Right forelimb (tissue), 1 donor: ENCODE data around the gene PPP1R2.

Experiments used
- DNase-seq: peaks from one replicate; pipeline ENCODE4 v3.0.0-alpha.2; 2018

The PPP1R2 gene

DNA sequence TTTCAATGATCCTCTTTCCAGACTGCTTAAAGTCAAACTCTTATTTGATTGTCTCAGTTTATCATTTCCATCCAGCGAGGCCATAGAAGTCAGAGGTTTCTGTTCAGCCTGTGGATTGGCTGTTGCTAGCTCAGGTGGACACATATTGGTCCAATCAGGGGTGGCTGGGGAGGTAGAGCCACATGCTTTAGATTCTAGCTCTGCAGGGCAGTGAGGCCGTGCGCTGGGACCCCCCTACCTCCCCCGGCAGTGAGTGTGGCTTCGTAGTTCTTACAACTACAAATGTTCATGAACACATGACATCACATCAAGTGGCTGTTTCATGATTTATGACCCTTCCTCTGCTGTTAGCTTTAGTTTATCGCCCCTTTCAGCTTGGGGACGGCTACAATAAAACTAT is 22.6 kb upstream of the PPP1R2 start:
- DNase-seq: no peak

- no peak for DNase-seq
Observed at GRCh38 chr3:195563317-195563716, 20.2 kb upstream of the PPP1R2 start.

DNA sequence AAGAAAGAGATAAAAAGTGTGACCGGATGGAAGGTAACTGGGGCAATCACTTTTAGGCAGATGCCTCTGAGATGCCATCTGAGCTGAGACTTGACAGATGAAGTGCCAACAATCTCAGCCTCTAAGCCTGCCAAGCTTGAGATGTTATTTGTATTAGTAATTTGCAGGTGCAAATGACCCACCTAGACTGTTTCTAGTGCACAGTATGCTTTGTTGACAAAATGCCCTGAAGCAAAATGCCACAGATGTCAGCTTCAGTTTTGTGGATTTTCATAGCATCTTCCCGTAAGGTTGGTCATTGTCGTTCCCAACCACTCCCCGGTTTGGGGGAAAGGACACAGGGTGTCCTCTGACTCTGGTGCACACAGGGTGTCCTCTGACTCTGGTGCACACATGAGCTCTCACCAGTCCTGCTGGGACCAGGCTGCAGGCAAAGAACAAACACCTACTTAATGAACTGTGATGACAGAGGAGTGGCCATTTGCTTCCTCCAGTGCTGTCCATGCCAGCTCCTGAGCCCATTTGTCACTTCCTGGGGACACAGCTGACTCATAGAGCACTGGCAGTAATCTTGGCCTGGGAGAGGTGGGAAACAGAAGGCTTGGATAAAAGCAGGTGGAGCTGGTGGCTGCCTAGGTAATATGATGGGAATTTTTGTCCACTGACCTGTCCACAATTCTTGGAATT is 16.7 kb upstream of the PPP1R2 start:
- DNase-seq: no peak

DNA sequence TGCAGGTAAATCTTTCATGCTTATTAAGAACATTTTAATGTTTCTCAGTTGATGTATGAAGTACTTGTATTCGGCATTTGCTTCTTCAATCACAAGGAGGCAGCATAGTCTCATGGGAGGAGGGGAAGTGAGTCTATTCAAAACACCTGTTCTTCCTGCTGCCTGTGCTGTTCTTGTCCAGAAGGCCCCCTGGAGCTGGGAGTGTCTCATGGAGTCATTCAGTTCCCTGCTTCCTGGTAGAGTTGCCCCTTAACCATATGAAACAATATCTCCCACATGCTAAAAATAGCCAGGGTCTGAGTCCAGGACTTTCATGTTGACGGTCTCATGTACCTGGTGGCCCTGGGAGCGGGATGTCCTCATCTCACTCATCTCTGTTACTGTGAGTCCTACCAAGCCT is 15.5 kb upstream of the PPP1R2 start:
- DNase-seq: no peak

GRCh38 chr3:195557322-195557721 is 14.2 kb upstream of the PPP1R2 start:
- no peak for DNase-seq

- DNase-seq: no peak
Observed at GRCh38 chr3:195556390-195556789, 13.3 kb upstream of the PPP1R2 start.

GRCh38 chr3:195555110-195555509 is 12.0 kb upstream of the PPP1R2 start:
- DNase-seq: no peak

DNA sequence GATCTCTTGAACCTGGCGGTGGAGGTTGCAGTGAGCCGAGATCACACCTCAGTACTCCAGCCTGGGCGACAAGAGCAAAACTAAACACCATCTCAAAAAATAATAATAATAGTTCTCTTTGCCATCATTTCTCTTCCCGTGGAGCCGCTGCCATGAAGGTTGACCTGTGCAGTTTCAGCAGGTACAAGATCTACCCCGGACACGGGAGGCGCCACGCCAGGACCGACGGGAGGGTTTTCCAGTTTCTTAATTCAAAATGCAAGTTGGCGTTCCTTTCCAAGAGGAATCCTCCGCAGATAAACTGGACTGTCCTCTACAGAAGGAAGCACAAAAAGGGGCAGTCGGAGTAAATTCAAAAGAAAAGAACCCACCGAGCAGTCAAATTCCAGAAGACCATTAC is 11.3 kb upstream of the PPP1R2 start:
- DNase-seq: no peak

GRCh38 chr3:195553268-195553667 is 10.1 kb upstream of the PPP1R2 start:
- DNase-seq: no peak

- peak; percentile 53 for DNase-seq
Observed at GRCh38 chr3:195551381-195551978, 8.4 kb upstream of the PPP1R2 start.

- no peak for DNase-seq
Observed at GRCh38 chr3:195550723-195551122, 7.6 kb upstream of the PPP1R2 start.

GRCh38 chr3:195549931-195550519 is 6.9 kb upstream of the PPP1R2 start:
- no peak for DNase-seq

DNA sequence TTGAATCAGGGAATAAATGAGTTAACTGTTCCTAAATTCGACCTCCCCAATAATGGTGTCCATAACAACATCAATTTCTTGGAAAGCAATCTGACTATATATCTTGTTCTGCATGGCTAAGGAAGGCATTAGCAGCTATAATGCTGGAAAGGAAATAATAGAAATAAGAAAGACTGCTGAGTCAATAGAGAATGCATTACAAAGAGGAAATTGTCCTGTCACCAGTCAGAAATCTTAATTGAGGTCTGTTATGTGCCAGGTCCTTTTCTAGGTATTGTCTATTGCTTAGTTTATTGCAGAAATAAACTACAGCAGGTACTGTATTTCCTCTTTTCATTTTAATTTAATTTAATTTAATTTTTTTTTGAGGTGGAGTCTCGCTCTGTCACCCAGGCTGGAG is 5.9 kb upstream of the PPP1R2 start:
- DNase-seq: no peak

DNA sequence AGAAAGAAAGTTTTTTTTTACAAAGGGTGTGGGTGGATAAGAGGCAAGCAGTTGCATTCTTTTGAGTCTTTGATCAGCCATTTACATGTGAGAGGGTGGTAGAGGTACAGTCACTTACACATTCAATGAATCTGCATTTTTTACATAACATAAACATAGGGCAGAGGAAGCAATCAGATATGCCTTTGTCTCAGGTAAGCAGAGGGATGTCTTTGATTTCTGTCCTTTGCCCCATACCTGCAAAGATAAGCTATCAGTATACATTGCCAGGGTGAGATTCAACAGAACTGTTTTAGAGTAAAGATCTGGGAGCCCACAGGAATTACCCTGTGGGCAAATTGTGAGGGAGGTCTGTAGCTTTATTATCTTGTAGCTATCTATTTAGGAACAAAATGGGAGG is 5.4 kb upstream of the PPP1R2 start:
- no peak for DNase-seq

DNA sequence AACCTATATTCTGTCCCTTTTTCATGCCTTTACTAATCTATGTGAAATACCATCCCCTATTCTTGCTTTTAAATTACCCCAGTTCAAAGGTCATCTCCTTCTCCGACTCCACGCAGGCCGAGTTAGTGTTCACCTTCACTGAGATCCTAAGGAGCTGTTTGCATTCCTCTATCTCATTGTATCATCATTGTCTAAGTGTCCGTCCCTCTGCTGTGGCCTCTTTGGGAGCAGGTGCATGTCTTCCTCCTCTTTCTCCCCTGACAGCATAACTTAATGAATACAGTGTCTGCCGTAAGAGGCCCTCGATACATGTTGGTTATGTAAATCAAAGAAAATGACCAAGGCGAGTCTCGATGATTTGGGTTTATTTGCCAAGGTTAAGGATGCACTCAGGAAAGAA is 4.9 kb upstream of the PPP1R2 start:
- no peak for DNase-seq

GRCh38 chr3:195546130-195546560 is 3.0 kb upstream of the PPP1R2 start:
- no peak for DNase-seq

DNA sequence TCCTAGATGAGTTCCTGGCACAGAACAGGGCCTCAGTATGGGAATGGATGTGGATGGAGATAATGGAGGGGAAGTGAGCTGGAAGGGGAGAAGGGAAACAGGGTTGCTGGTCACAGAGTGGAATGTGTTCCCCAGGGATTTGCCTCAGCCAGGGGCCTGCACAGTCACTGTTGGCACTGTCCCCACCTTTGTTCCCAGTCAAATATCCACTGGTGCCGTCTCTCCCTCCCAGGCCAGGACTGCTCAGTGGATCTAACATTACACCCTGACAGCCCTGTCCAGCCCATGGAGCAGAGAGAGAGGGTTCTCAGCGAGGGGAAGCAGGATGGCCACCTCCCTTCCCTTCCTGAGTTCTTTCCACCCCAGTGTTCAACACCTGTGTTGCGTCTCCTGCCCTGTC is 1.5 kb upstream of the PPP1R2 start:
- DNase-seq: no peak

DNA sequence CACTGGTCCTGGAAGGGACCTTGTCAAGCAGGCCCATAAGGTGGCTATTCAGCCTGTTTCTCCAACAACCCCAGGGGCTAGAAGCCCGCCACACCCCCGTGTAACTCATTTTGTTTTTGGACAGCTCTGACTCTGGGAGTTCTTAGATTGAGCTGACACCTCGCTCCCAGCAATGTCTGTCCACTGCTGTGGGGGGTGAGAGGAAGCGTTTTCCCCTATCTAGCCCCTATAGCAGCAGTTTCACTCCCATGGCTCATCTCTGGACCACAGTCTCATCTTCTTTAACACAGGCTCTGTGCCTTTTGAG is 1.1 kb upstream of the PPP1R2 start:
- DNase-seq: no peak

DNA sequence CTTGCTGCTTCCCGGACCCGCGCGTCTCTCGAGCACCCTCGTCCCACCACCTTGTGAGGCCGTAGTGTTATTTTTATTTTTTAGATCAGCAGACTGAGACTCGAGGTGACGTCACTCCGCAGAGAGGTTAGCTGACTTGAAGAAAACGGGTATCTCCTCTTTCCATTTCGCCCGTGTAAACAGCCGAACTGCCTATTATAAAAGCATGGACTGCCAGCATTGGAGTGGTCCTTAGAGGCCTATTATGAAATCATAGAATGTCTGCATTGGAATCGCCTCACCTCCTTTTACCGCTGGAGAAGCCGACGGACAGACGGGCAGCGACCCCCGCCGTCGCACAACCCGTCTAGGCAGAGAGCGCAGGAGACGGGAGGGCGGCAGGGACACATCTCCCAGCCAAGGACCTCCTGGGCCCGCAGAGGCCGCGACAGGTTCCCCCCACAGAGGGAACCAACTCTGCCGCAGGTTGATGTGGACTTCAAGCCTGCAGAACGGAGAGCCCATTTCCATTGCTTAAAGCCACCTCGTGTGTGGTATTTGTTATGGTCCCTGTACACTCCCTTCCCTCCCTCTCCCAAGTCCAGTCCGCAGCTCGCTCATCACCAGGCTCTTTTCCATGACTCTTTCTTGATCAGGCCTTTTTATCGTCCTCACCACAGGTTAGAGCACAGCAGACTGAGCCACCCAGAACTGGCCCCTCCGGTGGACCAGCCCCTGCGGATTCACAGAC is 540 bp upstream of the PPP1R2 start:
- DNase-seq: peak; percentile 67

DNA sequence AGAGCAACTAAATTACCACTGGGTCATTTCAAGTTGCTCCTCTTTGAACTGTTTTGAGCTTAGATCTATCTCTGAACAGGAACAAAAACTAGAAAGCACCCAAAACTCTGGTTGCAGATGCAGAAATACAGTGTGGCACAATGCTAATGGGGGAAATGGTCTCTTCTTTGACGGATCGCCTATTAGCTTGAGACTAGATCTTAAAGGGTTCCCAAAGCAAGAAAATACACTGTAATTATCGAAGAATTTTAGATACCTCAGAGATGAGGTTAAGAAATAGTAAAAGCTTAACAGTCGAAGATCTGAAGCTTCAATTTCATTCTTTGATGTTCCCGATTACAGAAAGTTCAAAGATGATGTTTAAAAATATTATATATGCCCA is 818 bp downstream of the PPP1R2 start:
- DNase-seq: no peak

- DNase-seq: no peak
Observed at GRCh38 chr3:195540511-195540910, 2.6 kb downstream of the PPP1R2 start.

DNA sequence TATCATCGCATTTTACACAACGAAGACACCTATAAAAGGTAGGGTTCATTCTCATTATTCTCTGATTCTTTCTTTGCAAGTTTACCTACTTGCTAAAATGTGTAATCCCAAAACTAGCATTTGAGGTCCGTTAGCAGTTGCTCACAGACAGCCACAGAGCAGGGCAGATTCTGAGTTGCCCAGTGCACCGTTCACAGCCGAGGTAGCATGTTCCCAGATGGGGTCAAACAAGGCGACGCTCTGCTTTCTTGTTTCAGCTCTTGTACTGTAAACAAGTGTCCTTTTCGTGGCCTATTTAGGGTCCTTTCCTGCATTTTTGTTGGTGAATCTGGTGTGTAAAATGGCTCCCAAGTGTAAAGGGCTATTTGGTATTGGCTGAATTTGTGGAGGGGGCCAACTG is 3.1 kb downstream of the PPP1R2 start:
- DNase-seq: no peak

- DNase-seq: no peak
Observed at GRCh38 chr3:195539479-195539878, 3.6 kb downstream of the PPP1R2 start.

- DNase-seq: no peak
Observed at GRCh38 chr3:195537995-195538394, 5.1 kb downstream of the PPP1R2 start.
